ENCODE results near the gene CXCL12. TPM values are rescaled to one million over a fixed set of nuclear protein-coding genes. Genes with fewer than 3 reads are reported as not detected.

CXCL12 gene
- total and polyA plus RNA-seq, 2 of the 13 experiments (the other 11 are each of a cell fraction or from before 2014, with no cell fraction given), result not detected

DNA sequence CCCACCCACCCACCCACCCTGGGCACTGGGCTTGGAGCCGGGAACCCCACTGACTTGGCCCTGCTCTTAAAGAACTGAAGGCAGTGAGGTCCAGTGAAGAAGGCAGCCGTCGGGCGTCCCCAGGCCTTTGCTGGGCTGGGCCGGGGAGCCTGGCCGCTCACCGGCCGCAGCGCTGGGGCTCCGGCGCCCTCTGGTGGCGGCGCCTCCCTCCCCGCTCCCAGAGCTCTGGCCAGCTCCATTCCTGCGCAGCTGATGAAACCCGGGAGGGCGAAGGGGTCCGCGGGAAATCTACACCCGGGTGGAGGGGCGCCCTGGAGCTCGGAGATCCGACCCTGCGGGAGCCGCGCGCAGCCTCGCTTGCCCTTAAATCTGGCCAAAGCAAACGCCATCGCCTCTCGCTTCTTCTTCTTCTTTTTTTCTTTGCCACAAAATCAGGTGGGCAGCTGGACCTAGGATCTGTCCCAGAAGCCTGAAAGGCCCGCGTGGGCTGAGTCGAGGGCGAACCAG lies 1.7 kb upstream of the CXCL12 start (continued):
- TF ChIP-seq, protein P1, sequence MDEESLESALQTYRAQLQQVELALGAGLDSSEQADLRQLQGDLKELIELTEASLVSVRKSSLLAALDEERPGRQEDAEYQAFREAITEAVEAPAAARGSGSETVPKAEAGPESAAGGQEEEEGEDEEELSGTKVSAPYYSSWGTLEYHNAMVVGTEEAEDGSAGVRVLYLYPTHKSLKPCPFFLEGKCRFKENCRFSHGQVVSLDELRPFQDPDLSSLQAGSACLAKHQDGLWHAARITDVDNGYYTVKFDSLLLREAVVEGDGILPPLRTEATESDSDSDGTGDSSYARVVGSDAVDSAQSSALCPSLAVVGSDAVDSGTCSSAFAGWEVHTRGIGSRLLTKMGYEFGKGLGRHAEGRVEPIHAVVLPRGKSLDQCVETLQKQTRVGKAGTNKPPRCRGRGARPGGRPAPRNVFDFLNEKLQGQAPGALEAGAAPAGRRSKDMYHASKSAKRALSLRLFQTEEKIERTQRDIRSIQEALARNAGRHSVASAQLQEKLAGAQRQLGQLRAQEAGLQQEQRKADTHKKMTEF (CRISPR knock-in tag; IDR thresholded peaks at IDR 0.05), result peak; percentile 67; the same call in 1 of the 2 replicates
- no peak for TF ChIP-seq KLF12 (CRISPR knock-in tag; IDR thresholded peaks at IDR 0.05; ENCODE audit: borderline replicate concordance)
- TF ChIP-seq XRCC5 (optimal IDR thresholded peaks at IDR 0.05; ENCODE audit: low read length), result peak; percentile 71
- TF ChIP-seq ZNF563 (CRISPR knock-in tag; IDR thresholded peaks at IDR 0.05), result no peak
- TF ChIP-seq ZNF468 (CRISPR knock-in tag; IDR thresholded peaks at IDR 0.05), result no peak
- peak; percentile 43; the same call in 1 of the 2 replicates for TF ChIP-seq MIXL1 (CRISPR knock-in tag; IDR thresholded peaks at IDR 0.05)
- 0 out of 2 replicates have a peak, but pooled peaks have one; percentile 38 for TF ChIP-seq ARNT2 (CRISPR knock-in tag; IDR thresholded peaks at IDR 0.05; ENCODE audit: low read depth)
- TF ChIP-seq NR2F6 (IDR thresholded peaks at IDR 0.05), result no peak
- TF ChIP-seq NR2F6 (CRISPR knock-in tag; IDR thresholded peaks at IDR 0.05), result 0 out of 2 replicates have a peak, but pooled peaks have one; percentile 13
- TF ChIP-seq ZNF350 (CRISPR knock-in tag; IDR thresholded peaks at IDR 0.05; ENCODE audit: borderline replicate concordance, low read depth), result peak; percentile 23; the same call in 1 of the 2 replicates
- TF ChIP-seq SRF (IDR thresholded peaks at IDR 0.05; ENCODE audit: low read depth, low read length), result no peak
- peak; percentile 71; the same call in 1 of the 2 replicates for TF ChIP-seq SMC3 (IDR thresholded peaks at IDR 0.05; ENCODE audit: low read length)
- TF ChIP-seq RARG (CRISPR knock-in tag; IDR thresholded peaks at IDR 0.05; ENCODE audit: low read depth), result no peak
- TF ChIP-seq ZMYM4 (CRISPR knock-in tag; IDR thresholded peaks at IDR 0.05), result peak; percentile 56; the same call in 1 of the 2 replicates
- peak; percentile 55; the same call in 1 of the 2 replicates for TF ChIP-seq KLF6 (CRISPR knock-in tag; IDR thresholded peaks at IDR 0.05)
- TF ChIP-seq, protein P2, sequence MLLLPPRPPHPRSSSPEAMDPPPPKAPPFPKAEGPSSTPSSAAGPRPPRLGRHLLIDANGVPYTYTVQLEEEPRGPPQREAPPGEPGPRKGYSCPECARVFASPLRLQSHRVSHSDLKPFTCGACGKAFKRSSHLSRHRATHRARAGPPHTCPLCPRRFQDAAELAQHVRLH (CRISPR knock-in tag; IDR thresholded peaks at IDR 0.05; ENCODE audit: borderline replicate concordance, low read depth), result peak; percentile 56; the same call in 1 of the 2 replicates
- TF ChIP-seq ZNF501 (CRISPR knock-in tag; IDR thresholded peaks at IDR 0.05), result peak; percentile 50
- TF ChIP-seq, protein P3, sequence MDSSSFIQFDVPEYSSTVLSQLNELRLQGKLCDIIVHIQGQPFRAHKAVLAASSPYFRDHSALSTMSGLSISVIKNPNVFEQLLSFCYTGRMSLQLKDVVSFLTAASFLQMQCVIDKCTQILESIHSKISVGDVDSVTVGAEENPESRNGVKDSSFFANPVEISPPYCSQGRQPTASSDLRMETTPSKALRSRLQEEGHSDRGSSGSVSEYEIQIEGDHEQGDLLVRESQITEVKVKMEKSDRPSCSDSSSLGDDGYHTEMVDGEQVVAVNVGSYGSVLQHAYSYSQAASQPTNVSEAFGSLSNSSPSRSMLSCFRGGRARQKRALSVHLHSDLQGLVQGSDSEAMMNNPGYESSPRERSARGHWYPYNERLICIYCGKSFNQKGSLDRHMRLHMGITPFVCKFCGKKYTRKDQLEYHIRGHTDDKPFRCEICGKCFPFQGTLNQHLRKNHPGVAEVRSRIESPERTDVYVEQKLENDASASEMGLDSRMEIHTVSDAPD (CRISPR knock-in tag; IDR thresholded peaks at IDR 0.05), result no peak
- TF ChIP-seq, protein P4, sequence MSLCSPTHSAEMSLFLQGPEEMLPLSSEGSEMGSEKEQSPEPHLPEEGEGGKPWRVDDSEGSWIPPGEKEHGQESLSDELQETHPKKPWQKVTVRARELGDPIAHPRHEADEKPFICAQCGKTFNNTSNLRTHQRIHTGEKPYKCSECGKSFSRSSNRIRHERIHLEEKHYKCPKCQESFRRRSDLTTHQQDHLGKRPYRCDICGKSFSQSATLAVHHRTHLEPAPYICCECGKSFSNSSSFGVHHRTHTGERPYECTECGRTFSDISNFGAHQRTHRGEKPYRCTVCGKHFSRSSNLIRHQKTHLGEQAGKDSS (CRISPR knock-in tag; IDR thresholded peaks at IDR 0.05; ENCODE audit: borderline replicate concordance, low read depth), result peak; percentile 54; the same call in 1 of the 2 replicates
- TF ChIP-seq, protein P5, sequence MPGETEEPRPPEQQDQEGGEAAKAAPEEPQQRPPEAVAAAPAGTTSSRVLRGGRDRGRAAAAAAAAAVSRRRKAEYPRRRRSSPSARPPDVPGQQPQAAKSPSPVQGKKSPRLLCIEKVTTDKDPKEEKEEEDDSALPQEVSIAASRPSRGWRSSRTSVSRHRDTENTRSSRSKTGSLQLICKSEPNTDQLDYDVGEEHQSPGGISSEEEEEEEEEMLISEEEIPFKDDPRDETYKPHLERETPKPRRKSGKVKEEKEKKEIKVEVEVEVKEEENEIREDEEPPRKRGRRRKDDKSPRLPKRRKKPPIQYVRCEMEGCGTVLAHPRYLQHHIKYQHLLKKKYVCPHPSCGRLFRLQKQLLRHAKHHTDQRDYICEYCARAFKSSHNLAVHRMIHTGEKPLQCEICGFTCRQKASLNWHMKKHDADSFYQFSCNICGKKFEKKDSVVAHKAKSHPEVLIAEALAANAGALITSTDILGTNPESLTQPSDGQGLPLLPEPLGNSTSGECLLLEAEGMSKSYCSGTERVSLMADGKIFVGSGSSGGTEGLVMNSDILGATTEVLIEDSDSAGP (CRISPR knock-in tag; IDR thresholded peaks at IDR 0.05; ENCODE audit: borderline replicate concordance), result peak; percentile 62; the same call in 1 of the 2 replicates
- no peak for TF ChIP-seq TBX3 (IDR thresholded peaks at IDR 0.05; ENCODE audit: borderline replicate concordance)
- TF ChIP-seq TBX2 (CRISPR knock-in tag; IDR thresholded peaks at IDR 0.05; ENCODE audit: borderline replicate concordance), result peak; percentile 60; the same call in 1 of the 2 replicates
- no peak for TF ChIP-seq MEIS1 (CRISPR knock-in tag; IDR thresholded peaks at IDR 0.05; ENCODE audit: borderline replicate concordance)
- peak; percentile 12; the same call in 1 of the 2 replicates for TF ChIP-seq RXRB (CRISPR knock-in tag; IDR thresholded peaks at IDR 0.05; ENCODE audit: borderline replicate concordance)
- TF ChIP-seq, protein P6, sequence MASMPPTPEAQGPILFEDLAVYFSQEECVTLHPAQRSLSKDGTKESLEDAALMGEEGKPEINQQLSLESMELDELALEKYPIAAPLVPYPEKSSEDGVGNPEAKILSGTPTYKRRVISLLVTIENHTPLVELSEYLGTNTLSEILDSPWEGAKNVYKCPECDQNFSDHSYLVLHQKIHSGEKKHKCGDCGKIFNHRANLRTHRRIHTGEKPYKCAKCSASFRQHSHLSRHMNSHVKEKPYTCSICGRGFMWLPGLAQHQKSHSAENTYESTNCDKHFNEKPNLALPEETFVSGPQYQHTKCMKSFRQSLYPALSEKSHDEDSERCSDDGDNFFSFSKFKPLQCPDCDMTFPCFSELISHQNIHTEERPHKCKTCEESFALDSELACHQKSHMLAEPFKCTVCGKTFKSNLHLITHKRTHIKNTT (CRISPR knock-in tag; IDR thresholded peaks at IDR 0.05), result no peak

All from HepG2 (cell line).